MG63 (cell line): ENCODE measurements around the gene ABHD6. TPM values are rescaled to one million over a fixed set of nuclear protein-coding genes. Genes with fewer than 3 reads are reported as not detected.
"Not testable (repeated sequence)": the region's sequence is repeated elsewhere in the genome, so short reads cannot be mapped to it uniquely, and the experiment has no call there.

Experiments
- DNase-seq: peaks from one replicate; pipeline ENCODE4 v3.0.0-alpha.2; 2020
- H3K27me3 ChIP-seq: fragments of 250-450 bp; sonication (Bioruptor Pico); 2 replicates; pipeline ENCODE4 v1.5.1; 2020; ENCODE audit warnings: mild to moderate bottlenecking, moderate library complexity
- H3K36me3 ChIP-seq: fragments of 250-450 bp; sonication (Bioruptor Pico); 2 replicates; pipeline ENCODE4 v1.5.1; 2020; ENCODE audit warnings: mild to moderate bottlenecking, moderate library complexity
- H3K4me3 ChIP-seq: fragments of 250-450 bp; sonication (Bioruptor Pico); 2 replicates; pipeline ENCODE4 v1.5.1; 2020; ENCODE audit warnings: mild to moderate bottlenecking, moderate library complexity
- H3K9me3 ChIP-seq: fragments of 250-450 bp; sonication (Bioruptor Pico); 2 replicates; pipeline ENCODE4 v1.5.1; 2020; ENCODE audit warnings: mild to moderate bottlenecking, moderate library complexity
- total RNA-seq: library from RNA; depleted of rRNA; stranded (reverse); fragments of >200 nt; shearing (Covaris generic); gene quantifications from 2 replicates; pipeline ENCODE4 v1.2.3, GENCODE V29; 2014; ENCODE audit warnings: low replicate concordance; rRNA removed

ABHD6 gene
- total RNA-seq, 1 experiment from 2014 or later, result 2.1 TPM

- no peak overlapping the region for H3K4me3 ChIP-seq
- H3K9me3 ChIP-seq, result no peaks in the 10 kb centered on the region
- no peak for DNase-seq
- H3K27me3 ChIP-seq, result no peaks in the 10 kb centered on the region
- no peaks in the 10 kb centered on the region; the same call in 1 of the 2 replicates for H3K36me3 ChIP-seq
These were observed 99.6 kb downstream of the ABHD6 start for GRCh38 chr3:58337190-58337589.

GRCh38 chr3:58339146-58339545 lies 101.6 kb downstream of the ABHD6 start:
- not testable (repeated sequence) for H3K4me3 ChIP-seq, H3K9me3 ChIP-seq, DNase-seq, H3K36me3 ChIP-seq, H3K27me3 ChIP-seq

- Histone ChIP-seq H3K27me3 (no peaks in the 10 kb centered on the region), H3K36me3 (no peaks in the 10 kb centered on the region; the same call in 1 of the 2 replicates), H3K9me3 (no peaks in the 10 kb centered on the region), H3K4me3 (no peak overlapping the region)
- no peak for DNase-seq
These were observed 103.1 kb downstream of the ABHD6 start for GRCh38 chr3:58340594-58341244.

GRCh38 chr3:58341376-58341775 lies 103.8 kb downstream of the ABHD6 start:
- DNase-seq, result peak; percentile 13
- no peaks in the 10 kb centered on the region for H3K27me3 ChIP-seq
- H3K36me3 ChIP-seq, result no peaks in the 10 kb centered on the region; the same call in 1 of the 2 replicates

GRCh38 chr3:58342676-58343075 lies 105.1 kb downstream of the ABHD6 start:
- no peaks in the 10 kb centered on the region for H3K27me3 ChIP-seq
- H3K9me3 ChIP-seq, result no peaks in the 10 kb centered on the region

More at GRCh38 chr3:58341376-58341775, 103.8 kb downstream of the ABHD6 start:
- H3K9me3 ChIP-seq, result no peaks in the 10 kb centered on the region
- no peak overlapping the region for H3K4me3 ChIP-seq

More at GRCh38 chr3:58342676-58343075, 105.1 kb downstream of the ABHD6 start:
- no peak for DNase-seq
- H3K36me3 ChIP-seq, result no peaks in the 10 kb centered on the region
- H3K4me3 ChIP-seq, result no peak overlapping the region

Other genes starting within 250 kb of the ABHD6 start
- gene FLNB, start 229.4 kb upstream of the ABHD6 start, total RNA-seq, result 103 and 128 TPM in 2 replicates
- gene DNASE1L3, start 26.8 kb upstream of the ABHD6 start, total RNA-seq, result not detected in 2 replicates
- gene RPP14, start 68.5 kb downstream of the ABHD6 start, total RNA-seq, result 6.2 and 16.3 TPM in 2 replicates
- 3.6 and 25.3 TPM in 2 replicates for gene HTD2, start 68.7 kb downstream of the ABHD6 start, total RNA-seq
- 25.7 and 34.8 TPM in 2 replicates for gene PXK, start 95.1 kb downstream of the ABHD6 start, total RNA-seq
- gene PDHB, start 196.0 kb downstream of the ABHD6 start, total RNA-seq, result 106 and 142 TPM in 2 replicates